Stimulated activated CD8-positive, alpha-beta memory T cell treated with anti-CD3 and anti-CD28 coated beads, Interleukin-12 subunit alpha, Interleukin-12 subunit beta, amount 100 ng/mL, for 24 hours (primary cell): ENCODE results near the gene NEK5.
"Not testable (repeated sequence)": the region's sequence is repeated elsewhere in the genome, so short reads cannot be mapped to it uniquely, and the experiment has no call there.

Experiments
- DNase-seq: peaks from one replicate; pipeline ENCODE4 v3.0.0-alpha.2; 2020; ENCODE audit errors: extremely low read depth

NEK5 gene

GRCh38 chr13:52128714-52129700 is at the start of gene NEK5:
Gene NEK5, minus strand, starts transcription at chr13:52129073. Its CDS starts 1,591 bp downstream, at chr13:52127482.
- DNase-seq = no peak

- DNase-seq = no peak
Observed at GRCh38 chr13:52177276-52177675, 48.4 kb upstream of the NEK5 start.

- not testable (repeated sequence) for DNase-seq
Observed at GRCh38 chr13:52173970-52174369, 45.1 kb upstream of the NEK5 start.

DNA sequence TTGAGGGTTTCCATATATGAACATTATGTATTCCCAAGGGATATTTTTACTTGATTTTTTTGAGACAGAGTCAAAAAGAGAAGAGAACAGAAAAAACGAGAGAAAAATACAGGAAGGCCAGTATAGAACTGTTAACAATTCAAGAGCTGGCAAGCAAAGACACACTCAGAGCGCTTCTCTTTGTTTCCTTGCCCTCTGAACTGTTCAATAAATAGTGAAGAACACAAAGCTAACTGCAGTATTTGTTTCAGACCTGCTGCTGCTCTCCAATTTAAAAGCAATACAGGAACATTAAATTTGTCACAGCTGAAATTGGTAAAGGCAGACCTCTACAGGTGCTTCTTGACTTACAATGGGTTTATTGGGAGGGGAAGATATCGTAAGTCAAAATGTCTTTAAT is 44.5 kb upstream of the NEK5 start:
- no peak for DNase-seq

DNA sequence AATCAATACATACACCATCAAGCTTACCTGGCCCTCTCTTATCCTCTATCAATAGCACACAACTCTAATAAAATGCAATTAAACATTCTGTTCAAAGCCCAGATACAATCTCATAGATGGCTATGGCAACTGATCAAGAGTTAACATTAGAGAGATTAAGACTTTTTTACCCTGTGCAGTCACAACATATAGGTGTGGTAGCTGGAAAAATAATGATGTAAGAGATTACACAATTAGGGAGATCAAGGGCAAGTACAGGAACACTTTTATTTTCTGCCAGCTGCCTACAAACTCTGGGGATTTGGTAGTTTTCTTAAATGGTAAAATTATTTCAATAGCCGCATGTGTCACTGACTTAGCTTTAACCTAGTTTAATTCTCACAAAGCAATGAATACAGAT is 42.8 kb upstream of the NEK5 start:
- DNase-seq = not testable (repeated sequence)

DNA sequence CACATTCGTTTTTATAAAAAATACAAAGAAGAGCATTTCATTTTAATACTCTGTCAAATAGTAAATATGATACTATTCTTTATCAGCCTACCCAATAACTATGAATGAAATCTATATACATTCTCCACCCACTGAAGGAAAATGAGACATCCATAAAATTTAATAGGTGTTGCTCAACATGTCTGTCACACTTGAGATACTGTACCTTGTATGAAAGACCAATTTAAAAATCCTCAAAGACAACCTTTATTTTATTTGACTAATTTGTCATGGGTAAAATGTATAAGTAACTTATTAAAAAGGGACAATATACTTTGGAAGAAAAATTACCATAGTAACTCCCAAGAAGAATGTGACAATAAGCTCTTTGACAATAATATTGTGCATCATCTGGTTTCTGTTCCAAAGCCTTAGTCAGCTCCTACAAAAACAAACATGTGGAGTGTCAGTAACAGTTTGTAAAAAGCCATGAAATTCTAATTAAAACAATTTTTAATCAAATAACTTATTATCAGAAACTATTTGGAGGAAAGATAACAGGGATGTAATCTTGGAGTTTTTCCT is 42.0 kb upstream of the NEK5 start:
- not testable (repeated sequence) for DNase-seq

DNA sequence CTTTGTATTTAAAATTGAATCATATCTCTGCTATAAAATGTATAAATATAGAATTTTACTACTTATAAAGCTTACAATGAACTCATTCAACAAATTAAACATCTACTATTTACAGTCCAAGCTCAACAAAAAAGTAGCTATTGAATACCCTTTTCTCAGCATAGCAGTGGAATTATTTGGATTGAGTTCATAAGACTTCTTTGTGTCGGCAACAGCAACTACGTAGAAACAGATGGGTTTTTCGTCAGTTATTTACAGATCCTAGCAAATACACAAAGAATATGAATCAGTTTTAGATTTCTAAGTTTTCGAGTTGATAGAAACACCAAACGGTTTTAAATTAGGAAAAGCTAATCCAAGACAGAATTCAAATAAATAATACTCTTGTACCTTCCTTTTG is 41.0 kb upstream of the NEK5 start:
- no peak for DNase-seq

DNA sequence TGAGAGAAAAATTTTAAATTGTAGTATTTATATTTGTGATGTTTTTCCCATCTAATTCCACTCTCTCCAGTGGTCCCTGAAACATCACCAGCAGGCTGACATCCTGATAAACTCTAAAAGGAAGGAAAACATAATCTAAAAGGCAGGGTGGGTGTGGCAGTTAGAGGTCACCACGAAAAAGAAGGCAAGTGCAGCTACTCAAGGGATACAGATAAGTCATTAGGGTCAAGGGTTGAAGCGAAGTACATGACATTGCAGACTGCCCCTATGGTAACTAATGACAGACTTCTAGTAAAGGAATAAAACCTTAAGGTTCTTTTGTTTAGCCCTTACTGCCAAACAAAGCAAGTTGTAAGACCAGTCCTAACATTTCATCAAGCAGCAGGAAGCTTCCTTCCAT is 36.5 kb upstream of the NEK5 start:
- no peak for DNase-seq

DNA sequence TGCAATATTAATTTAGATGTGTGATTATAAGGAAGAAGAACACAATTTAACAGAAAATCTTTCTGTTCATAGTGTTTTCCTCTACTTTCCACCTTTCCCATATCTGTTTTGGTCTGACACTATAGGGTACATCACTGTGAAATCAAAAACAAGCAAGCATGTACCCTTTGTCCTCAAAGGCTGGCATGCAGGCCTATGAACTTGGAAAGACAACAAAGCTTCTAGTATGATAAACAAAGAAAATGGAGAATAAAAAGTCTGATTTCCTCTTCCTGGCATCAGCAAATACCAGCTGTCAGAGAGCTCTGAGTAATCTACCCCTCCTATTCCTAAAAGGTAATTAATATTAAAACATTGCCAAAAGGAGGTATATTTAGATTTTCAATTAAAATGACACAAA is 36.1 kb upstream of the NEK5 start:
- DNase-seq = no peak

GRCh38 chr13:52163878-52164277 is 35.0 kb upstream of the NEK5 start:
- not testable (repeated sequence) for DNase-seq

- no peak for DNase-seq
Observed at GRCh38 chr13:52162279-52163101, 33.6 kb upstream of the NEK5 start.

DNA sequence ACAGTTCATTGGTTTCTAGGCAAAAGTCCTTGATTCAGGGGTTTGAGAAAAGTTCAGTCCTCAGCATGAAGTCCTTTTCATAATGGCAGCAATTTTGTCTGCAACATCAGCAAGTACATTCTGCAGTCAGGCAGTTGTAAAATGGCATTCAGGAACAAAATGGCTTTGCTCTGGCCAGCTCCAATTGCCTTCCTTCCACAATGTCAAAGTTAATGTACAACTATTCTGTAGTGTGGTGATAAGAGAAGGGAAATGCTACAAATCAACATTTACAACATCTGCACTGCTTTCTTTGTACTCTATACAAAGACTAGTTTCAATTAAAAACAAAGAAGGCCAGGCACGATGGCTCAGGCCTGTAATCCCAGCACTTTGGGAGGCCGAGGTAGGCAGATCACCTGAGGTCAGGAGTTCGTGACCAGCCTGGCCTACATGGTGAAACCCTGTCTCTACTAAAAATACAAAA is 32.3 kb upstream of the NEK5 start:
- DNase-seq = no peak

- DNase-seq = no peak
Observed at GRCh38 chr13:52160506-52160905, 31.6 kb upstream of the NEK5 start.

- DNase-seq = no peak
Observed at GRCh38 chr13:52160053-52160452, 31.2 kb upstream of the NEK5 start.

GRCh38 chr13:52159159-52159982 is 30.5 kb upstream of the NEK5 start, which contains the start of gene NEK3:
Gene NEK3, minus strand, starts transcription at chr13:52159597. Its CDS starts 3,406 bp downstream, at chr13:52156191.
- no peak for DNase-seq

DNA sequence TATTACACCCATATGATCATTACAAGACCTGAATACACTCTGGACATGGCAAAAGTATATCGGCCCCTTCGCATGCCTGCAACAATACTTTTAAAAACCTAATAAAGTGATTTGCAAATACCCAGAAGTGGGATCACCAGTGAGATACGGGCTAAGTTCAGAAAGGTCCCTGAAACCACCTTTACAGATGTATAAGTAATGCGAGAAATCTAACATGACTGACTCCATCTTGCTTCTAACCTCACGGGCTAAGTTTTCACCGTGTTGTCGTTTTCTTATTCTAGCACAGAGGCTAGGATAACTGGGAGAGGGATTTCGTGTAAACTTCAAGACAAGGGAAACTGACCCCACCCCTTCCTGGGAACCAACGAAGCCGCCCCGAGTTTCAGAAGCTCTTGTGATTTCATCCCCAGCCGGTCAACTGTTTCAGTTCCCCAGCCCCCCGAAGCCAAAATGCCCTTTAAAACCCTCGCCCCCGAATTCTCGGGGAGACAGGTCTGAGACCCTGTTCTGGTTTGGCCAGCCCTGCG is 29.8 kb upstream of the NEK5 start:
- no peak for DNase-seq

DNA sequence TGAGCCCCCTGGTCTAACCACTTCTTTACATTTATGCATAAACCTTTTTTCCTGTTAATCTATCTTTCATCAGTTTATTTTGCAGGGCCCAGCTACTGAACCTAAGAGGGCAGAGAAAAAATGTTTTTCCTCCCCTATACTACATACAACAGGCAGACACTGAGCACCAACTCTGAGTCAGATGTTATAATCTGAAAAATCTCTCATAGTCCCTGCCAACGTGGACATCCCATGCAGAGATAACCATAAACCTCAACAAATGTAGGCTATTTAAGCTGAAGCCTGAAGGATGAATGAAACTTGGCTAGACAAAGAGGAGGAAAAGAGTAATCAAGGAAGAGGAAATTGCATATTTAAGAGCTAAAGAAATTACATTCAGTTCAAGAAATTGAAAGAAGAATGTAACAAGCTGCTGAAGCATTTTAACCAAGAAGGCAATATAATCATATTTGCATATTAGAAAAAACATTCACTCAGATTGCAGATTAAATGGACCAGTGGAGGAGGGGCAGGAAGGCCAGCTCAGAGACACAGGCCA is 27.9 kb upstream of the NEK5 start:
- no peak for DNase-seq

DNA sequence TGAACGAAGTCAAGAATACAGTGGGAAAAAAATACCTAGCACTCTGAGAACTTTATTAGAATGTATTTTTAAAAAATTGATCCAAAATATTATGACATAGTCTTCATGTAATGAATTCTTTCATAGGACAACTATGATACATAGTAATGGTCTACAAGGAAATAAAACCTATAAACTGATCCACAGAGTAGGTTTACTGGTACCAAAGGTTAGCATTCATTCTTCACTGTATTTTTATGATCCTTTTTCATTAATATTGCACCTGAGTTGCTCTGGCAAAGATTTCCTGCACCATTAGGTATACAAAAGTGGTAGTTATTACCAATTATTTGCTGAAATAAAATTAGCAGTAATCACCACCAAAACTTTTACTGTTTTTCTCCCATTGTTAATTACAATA is 26.3 kb upstream of the NEK5 start:
- no peak for DNase-seq

DNA sequence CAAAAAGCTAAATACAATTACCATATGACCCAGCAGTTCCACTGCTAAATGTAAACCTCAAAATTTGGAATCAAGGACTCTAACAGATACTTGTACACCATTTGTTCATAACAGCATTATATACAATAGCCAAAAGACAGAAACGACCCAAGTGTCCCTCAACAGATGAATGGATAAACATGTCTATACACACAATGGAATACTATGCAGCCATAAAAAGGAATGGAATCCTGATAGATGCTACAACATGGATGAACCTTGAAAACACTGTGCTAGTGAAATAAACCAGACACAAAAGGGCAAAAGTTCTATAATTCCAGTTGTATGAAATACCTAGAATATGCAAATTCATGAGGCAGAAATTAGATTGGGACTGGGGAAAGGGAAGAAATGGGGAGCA is 18.4 kb upstream of the NEK5 start:
- no peak for DNase-seq

DNA sequence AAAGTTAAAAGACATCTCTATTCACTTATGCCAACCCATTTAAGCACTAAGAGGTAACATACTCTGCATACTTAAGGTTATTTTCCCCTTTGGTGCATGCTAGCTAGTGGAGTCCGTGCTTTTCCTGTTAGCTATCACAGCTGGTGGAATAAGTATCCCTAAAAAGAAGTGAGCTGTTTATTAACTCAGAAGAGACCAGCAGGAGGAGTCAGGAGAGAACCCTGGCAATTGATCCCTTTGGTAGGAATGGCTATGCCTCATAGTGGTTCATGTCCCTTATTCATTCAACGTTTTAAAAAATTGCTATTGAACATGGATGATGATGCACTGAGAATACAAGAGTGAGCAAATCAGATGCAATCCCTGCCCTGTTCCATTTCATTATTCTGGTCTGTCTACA is 12.4 kb upstream of the NEK5 start:
- DNase-seq = no peak

GRCh38 chr13:52137489-52137888 is 8.6 kb upstream of the NEK5 start:
- no peak for DNase-seq
